Hematopoietic multipotent progenitor cell treated with erythropoietin and hydrocortisone succinate and interleukin-3 and kit ligand, for 4 days (in vitro differentiated cells): Measurements from ENCODE around the gene RFTN2.
A peak's percentile ranks its signal among the peaks of the same experiment; 100 is the strongest.
"Not testable (repeated sequence)": the region's sequence is repeated elsewhere in the genome, so short reads cannot be mapped to it uniquely, and the experiment has no call there.

Source experiments
- DNase-seq: peaks from one replicate; pipeline ENCODE4 v3.0.0-alpha.2; 2015

The RFTN2 gene

GRCh38 chr2:197674060-197674459 lies 1.3 kb downstream of the RFTN2 start:
- DNase-seq: no peak

DNA sequence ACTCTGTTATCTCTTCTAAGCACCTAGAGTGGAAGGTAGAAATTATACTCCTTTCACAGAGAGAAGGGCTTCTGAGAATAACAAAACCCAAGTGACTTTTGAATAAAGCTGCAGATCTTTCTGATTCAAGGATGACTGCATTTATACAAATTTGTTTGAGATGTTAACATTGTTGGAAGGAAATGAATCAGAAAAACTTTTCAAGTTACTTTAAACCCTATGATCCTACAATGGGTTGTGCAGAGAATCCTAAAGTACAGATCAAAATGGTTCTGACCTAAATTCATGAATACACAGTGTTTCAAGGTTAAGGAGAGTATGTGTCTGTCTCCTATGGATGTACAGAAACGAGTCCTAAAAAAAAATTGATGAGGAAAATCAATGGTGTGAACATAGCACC lies 1.8 kb downstream of the RFTN2 start:
- DNase-seq: no peak

DNA sequence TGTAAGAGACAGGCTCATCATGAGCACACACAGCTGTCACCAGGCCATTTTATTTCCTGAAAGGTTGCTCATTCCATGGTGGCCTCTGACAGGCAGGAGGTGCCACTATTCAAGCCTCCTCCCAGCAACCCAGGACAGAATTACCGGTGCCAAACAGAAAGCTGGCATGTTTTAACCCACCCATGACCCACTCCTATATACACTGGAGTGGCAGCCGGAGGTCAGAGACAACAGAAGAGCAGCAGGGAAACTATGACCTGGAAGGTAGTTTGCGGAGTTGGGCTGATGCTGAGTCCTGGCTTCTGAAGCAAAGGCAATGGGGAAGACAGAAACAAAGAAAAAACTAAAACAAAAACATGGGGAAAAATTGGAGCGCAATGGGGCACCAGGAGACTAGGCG lies 2.3 kb downstream of the RFTN2 start:
- DNase-seq: no peak

DNA sequence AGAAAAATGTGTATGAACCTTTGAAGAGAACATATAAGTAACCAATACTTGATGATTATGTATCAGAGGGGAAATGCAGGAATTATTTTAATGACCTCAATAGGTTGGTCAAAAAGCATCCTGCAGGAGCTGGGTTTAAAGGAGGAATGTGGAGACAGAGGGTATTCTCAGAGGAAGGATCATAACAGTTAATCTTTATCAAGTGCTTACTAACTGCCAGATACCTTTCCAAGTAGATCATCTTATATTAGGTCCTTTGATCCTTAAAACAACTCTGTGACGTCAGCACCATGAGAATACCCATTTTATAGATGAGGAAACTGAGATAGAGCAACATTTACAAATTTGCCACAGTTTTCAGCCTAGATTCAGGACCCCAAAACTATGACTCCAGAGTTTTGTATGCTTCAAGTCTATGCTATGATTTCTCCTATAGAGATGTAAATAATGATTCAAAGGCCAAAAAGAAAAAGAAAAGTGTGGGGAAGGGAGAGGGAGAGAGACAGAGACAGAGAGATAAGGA lies 3.0 kb downstream of the RFTN2 start:
- DNase-seq: no peak

DNA sequence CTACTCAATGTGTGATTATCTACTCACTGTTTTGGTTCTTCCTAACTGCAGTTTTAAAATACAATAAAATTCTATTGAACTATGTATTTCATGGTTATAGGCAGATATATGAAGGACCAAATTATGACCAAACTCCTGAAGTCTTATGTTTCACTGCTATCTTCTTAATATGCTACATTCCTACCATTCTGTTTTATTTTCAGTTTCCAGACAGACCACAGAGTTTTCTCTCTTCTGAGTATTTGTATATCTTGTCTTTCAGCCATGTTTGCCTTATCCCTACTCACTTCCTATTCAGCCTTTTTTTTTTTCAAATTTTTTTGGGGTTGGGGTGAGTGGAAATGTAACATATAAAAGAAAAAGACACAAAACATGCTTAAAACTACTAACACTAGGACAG lies 6.3 kb downstream of the RFTN2 start:
- DNase-seq: no peak

GRCh38 chr2:197668296-197668695 lies 7.1 kb downstream of the RFTN2 start:
- DNase-seq: no peak

- DNase-seq: no peak
These were observed 9.1 kb downstream of the RFTN2 start for GRCh38 chr2:197666277-197666676.

GRCh38 chr2:197661626-197662025 lies 13.8 kb downstream of the RFTN2 start:
- peak; percentile 25 for DNase-seq

DNA sequence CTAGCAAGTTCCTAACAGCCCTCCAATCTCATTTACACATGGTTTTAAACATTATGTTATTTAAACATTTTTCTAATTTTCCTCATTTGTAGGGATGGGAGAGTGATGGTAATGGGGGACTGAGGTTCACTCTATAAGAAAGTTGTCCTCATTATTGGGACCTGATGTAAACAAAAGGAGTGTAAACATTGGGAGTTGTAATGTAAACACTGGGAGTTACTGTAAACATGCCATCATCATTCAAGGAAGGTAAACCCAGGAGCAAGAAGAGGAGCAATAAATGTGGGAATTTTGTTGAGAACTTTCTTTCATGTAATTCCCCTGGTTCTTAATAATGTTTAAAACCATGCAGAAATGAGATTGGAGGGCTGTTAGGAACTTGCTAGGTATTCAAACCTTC lies 17.8 kb downstream of the RFTN2 start:
- DNase-seq: no peak

DNA sequence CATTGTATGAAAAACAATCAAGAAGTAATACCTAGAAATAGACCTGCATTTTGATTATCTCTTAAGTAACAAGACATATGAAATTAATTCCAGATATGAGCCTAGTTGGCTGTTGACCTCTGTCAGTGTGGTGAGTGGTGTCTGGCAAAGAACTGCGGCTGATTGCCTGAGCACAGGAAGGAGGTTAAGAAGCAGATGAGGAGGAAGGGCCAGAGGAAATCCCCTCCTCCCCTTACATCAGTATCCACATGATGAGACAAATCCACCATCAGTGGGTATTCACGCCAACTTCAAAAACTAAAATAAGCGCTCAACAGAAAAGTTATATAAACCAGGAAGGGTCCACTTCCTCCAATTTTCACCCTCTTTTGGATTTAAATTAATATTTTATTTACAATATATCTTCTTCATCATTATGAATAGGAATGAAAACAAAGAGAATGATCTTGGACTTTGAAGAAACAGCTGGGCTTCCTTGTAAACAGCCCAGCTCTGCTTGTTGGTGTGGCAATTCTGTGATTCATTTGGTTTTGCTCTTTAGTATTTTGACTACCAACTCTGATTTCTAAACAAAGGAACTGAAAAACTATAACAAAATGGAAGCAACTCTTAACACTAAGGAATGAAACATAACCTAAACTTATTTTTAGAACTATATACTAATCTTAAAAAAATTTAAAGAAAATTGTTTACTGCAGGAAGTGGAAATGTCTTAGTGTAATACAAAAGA lies 27.3 kb downstream of the RFTN2 start:
- DNase-seq: no peak

DNA sequence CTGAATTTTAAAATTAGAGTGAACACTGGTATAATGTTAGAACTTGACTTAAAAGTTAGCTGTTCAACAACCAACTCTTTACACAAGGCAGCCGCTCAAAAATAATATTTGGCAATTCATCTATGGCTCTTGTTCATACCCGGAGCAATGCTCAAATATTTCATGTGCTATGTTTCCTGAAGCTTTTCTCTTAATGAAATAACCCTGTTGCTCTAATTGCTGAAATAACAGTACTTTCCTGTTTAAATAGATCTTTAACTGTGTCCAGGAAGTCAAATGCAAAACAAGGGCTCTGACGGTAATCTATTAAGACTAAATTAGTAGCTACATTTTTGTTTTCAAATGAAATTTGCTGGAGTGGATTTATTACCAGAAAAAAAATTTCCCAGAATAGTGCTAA lies 33.7 kb downstream of the RFTN2 start:
- DNase-seq: no peak

- not testable (repeated sequence) for DNase-seq
These were observed 34.7 kb downstream of the RFTN2 start for GRCh38 chr2:197640571-197641122.

- no peak for DNase-seq
These were observed 42.2 kb downstream of the RFTN2 start for GRCh38 chr2:197633109-197633657.

DNA sequence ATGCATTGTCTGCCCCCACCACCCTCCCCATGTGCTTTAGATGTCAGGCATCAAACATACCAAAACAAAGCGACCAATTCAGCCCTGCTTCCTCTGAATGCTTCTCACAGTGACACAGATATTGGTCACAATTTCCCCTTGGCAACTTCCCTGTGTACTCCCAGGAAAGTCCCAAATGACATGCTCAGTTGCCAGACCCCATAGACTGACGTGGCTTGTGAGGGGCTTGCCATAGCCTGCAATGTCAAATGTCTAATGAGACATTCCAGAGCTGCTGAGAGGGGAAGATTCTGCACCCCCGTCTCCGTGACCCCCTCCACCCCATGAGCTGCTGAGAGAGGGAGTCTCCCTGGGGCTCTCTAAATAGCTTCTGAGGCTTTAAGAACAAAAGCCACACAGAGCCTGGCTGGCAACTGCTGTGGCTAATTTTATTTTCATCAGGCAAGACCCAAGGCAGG lies 47.3 kb downstream of the RFTN2 start:
- no peak for DNase-seq

GRCh38 chr2:197626965-197627625 lies 48.3 kb downstream of the RFTN2 start:
- DNase-seq: peak; percentile 7

- DNase-seq: no peak
These were observed 55.3 kb downstream of the RFTN2 start for GRCh38 chr2:197620133-197620532.

GRCh38 chr2:197615016-197615652 lies 60.3 kb downstream of the RFTN2 start:
- no peak for DNase-seq

DNA sequence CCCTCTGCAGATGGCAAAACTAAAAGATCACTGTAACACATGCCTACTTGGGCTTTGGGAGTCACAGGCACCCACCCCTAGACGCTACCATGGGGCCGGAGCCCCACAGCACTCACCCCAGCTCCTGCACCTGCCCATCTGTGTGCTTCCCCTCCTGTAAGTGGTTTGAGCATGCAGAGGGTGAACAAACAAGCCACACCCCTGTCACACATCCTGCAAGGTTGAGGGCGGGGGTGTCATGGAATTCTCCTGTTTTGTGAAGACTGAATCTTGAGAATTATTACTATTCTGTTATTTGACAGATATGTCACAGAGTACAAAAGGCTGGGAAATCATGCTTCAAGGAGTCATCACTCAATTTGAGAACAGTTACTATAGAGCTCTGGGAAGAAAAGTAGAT lies 60.9 kb downstream of the RFTN2 start:
- no peak for DNase-seq

- DNase-seq: peak; percentile 8
These were observed 61.8 kb downstream of the RFTN2 start for GRCh38 chr2:197613509-197613987.

- no peak for DNase-seq
These were observed 69.2 kb downstream of the RFTN2 start for GRCh38 chr2:197606180-197606579.

GRCh38 chr2:197604117-197604860 lies 71.1 kb downstream of the RFTN2 start:
- no peak for DNase-seq

DNA sequence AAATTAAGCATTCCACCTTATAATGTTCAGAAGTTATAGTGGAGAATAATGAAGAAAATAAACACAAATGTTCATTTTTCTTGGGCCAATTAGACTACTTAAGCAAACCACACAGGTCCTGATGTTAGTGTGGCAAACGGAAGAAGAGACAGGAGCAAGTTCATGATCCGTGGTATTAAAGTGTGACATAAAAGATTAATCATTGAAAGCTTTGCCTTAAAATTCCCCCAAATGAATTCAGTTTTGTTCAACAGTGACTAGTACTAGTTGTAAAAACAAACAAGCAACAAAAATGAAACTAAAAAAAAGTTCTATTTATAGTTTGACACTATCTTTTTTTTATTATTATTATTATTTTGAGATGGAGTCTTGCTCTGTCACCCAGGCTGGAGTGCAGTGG lies 73.7 kb downstream of the RFTN2 start:
- no peak for DNase-seq
